SK-N-SH treated with all-trans-retinoic acid at 6 μM for 48 hours (cell line): Measurements from ENCODE around the gene LY86.

Source experiments
- BACH2 ChIP-seq: fragments of 250-450 bp; sonication (Bioruptor Pico); IDR thresholded peaks from 2 replicates; pipeline ENCODE4 v1.9.0; 2021; ENCODE audit warnings: mild to moderate bottlenecking, borderline replicate concordance
- ISL1 ChIP-seq: fragments of 250-450 bp; sonication (Bioruptor Pico); IDR thresholded peaks from 2 replicates; pipeline ENCODE4 v2.1.2; 2022; ENCODE audit warnings: mild to moderate bottlenecking, moderate library complexity

- no peak for TF ChIP-seq ISL1 (CRISPR knock-in tag)
- TF ChIP-seq BACH2 (CRISPR knock-in tag), result no peak
These were observed 28.1 kb downstream of the LY86 start for GRCh38 chr6:6616656-6617055.
